Peyer's patch (tissue), 4 donors: ENCODE results near the gene DDI2. TPM values are rescaled to one million over a fixed set of nuclear protein-coding genes. Genes with fewer than 3 reads are reported as not detected.

Experiments used
- DNase-seq, 3 donors: peaks; one replicate each; pipeline ENCODE4 v3.0.0-alpha.2; 2017 to 2019
- H3K27ac ChIP-seq, 4 donors: fragments of 200-600 bp; sonication (generic); one replicate each; pipeline ENCODE4 v1.5.1; 2016 to 2019
- H3K27me3 ChIP-seq, 2 donors: fragments of 200-600 bp; sonication (generic); one replicate each; pipeline ENCODE4 v1.5.1; 2019
- H3K36me3 ChIP-seq, 3 donors: fragments of 200-600 bp; sonication (generic); one replicate each; pipeline ENCODE4 v1.5.1; 2016 to 2019
- H3K4me1 ChIP-seq, 4 donors: fragments of 200-600 bp; sonication (generic); one replicate each; pipeline ENCODE4 v1.5.1; 2016 to 2019
- H3K4me3 ChIP-seq, 4 donors: fragments of 200-600 bp; sonication (generic); 1 replicate in 3 of 4; 2 replicates in 1 of 4; pipeline ENCODE4 v1.5.1; 2016 to 2019; ENCODE audit warnings: mild to moderate bottlenecking in 1 of 4
- H3K9me3 ChIP-seq, 4 donors: fragments of 200-600 bp; sonication (generic); one replicate each; pipeline ENCODE4 v1.5.1; 2016 to 2019; ENCODE audit warnings: mild to moderate bottlenecking in 1 of 4
- CTCF ChIP-seq, 6 experiments: fragments of 450-650 bp in 4 of 6; fragments of 200-600 bp in 2 of 6; sonication (generic) in 1 of 6; IDR thresholded peaks; one replicate each; pipeline ENCODE4 v1.5.1; 2017 to 2019; ENCODE audit warnings: antibody characterized with exemption in 6 of 6, mild to moderate bottlenecking in 3 of 6, moderate library complexity in 1 of 6
- POLR2A ChIP-seq, 2 donors: fragments of 450-650 bp; IDR thresholded peaks; one replicate each; pipeline ENCODE4 v1.5.1; 2017; ENCODE audit warnings: antibody characterized with exemption in 2 of 2, mild to moderate bottlenecking in 2 of 2, moderate library complexity in 2 of 2
- total RNA-seq, 4 donors: library from RNA; depleted of rRNA; stranded (reverse); fragments of >200 nt; gene quantifications; one replicate each; pipeline ENCODE4 v1.1.0, GENCODE V29; 2016

DDI2 gene
- total RNA-seq, 4 donors from 2014 or later, result 56.0 to 97.1 (median 68.5) TPM

- H3K9me3 ChIP-seq, result no peaks in the 10 kb centered on the region
- H3K36me3 ChIP-seq, result peaks cover 0 to 3% (median 0%) of the 10 kb centered on the region in 3 donors
- no peak for DNase-seq
- no peak for TF ChIP-seq CTCF (IDR thresholded peaks at IDR 0.05)
- TF ChIP-seq POLR2A (IDR thresholded peaks at IDR 0.05), result no peak
- peaks cover 0 to 23% (median 0%) of the 10 kb centered on the region in 4 donors for H3K4me1 ChIP-seq
- H3K27ac ChIP-seq, result no peak overlapping the region
- H3K27me3 ChIP-seq, result no peaks in the 10 kb centered on the region
- no peak overlapping the region for H3K4me3 ChIP-seq
Measured at GRCh38 chr1:15706751-15707150, 89.5 kb downstream of the DDI2 start.

DNA sequence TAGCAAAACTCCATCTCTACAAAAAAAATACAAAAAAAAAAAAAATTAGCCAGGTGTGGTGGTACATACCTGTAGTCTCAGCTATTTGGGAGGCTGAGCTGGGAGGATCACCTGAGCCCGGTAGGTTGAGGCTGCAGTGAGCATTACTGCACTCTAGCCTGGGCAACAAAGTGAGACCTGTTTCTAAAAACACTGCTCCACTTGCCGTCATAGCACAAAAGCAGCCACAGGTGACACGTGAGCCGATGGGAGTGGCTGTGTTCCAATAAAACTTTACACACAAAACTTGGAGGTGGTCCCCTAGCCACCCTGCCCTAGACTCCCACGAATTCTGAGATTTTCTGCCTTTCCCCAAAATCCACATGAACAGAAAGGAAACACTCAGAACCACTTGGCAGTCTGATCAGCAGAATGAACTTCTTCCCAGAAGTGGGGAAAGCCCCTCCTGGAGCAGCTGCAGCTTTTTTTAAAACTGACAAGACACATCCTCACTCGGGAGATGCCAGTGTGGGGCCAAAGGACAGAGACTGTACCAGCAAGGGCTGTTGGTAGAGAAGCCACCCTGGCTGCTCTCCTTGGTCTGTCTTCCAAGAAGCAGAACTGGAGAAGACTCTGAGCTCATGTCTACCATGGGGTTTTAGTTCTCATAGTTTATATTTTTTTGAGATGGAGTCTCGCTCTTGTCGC is 90.1 kb downstream of the DDI2 start:
- Histone ChIP-seq H3K27ac (peak overlapping the region in 1 of 4 donors; percentile 10), H3K9me3 (no peaks in the 10 kb centered on the region), H3K4me3 (no peak overlapping the region), H3K36me3 (peaks cover 0 to 3% (median 0%) of the 10 kb centered on the region in 3 donors), H3K27me3 (no peaks in the 10 kb centered on the region), H3K4me1 (peaks cover 0 to 19% (median 0%) of the 10 kb centered on the region in 4 donors)
- no peak for TF ChIP-seq POLR2A (IDR thresholded peaks at IDR 0.05)
- no peak for TF ChIP-seq CTCF (IDR thresholded peaks at IDR 0.05)
- no peak for DNase-seq

- no peak for DNase-seq
- TF ChIP-seq CTCF (IDR thresholded peaks at IDR 0.05) (no peak), POLR2A (IDR thresholded peaks at IDR 0.05) (no peak)
- H3K4me1 ChIP-seq, result peaks cover 0 to 7% (median 0%) of the 10 kb centered on the region in 4 donors
Measured at GRCh38 chr1:15708486-15709137, 91.4 kb downstream of the DDI2 start.

GRCh38 chr1:15709226-15709625 is 92.0 kb downstream of the DDI2 start:
- DNase-seq, result no peak
- Histone ChIP-seq H3K4me1 (peaks cover 0 to 4% (median 0%) of the 10 kb centered on the region in 4 donors), H3K27me3 (no peaks in the 10 kb centered on the region), H3K4me3 (no peak overlapping the region), H3K9me3 (no peaks in the 10 kb centered on the region), H3K27ac (no peak overlapping the region), H3K36me3 (peaks cover 0 to 3% (median 0%) of the 10 kb centered on the region in 3 donors)
- TF ChIP-seq POLR2A (IDR thresholded peaks at IDR 0.05) (no peak), CTCF (IDR thresholded peaks at IDR 0.05) (no peak)

More at GRCh38 chr1:15708486-15709137, 91.4 kb downstream of the DDI2 start:
- no peaks in the 10 kb centered on the region for H3K27me3 ChIP-seq
- no peak overlapping the region for H3K27ac ChIP-seq
- H3K36me3 ChIP-seq, result peaks cover 0 to 3% (median 0%) of the 10 kb centered on the region in 3 donors
- H3K9me3 ChIP-seq, result no peaks in the 10 kb centered on the region
- no peak overlapping the region for H3K4me3 ChIP-seq

DNA sequence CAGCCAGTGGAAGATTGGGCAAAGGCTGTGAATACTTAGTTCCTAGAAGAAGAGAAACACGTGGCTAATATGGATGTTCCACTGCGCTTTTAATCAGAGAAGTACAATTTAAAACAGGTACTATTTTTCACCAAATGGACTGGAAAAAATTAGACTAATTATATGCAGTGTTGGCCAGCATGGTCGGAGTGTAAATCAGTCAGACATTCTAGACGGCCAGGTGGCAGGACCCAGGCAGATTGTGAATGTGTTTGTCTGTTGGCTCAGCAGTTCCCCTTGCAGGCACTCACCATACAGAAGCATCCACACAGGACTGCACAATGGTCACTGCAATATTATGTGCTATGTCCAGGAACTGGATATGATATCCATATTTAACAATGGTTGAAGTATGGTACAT is 94.9 kb downstream of the DDI2 start:
- H3K4me1 ChIP-seq, result peaks cover 0 to 10% (median 0%) of the 10 kb centered on the region in 4 donors
- TF ChIP-seq CTCF (IDR thresholded peaks at IDR 0.05) (no peak), POLR2A (IDR thresholded peaks at IDR 0.05) (no peak)

More for the DNA sequence above, 94.9 kb downstream of the DDI2 start:
- H3K27me3 ChIP-seq, result no peaks in the 10 kb centered on the region
- no peak overlapping the region for H3K4me3 ChIP-seq
- no peak for DNase-seq
- H3K9me3 ChIP-seq, result no peaks in the 10 kb centered on the region
- no peak overlapping the region for H3K27ac ChIP-seq
- peaks cover 0 to 10% (median 0%) of the 10 kb centered on the region in 3 donors for H3K36me3 ChIP-seq
